Psoas muscle (tissue), 8 donors: Measurements from ENCODE around the gene HEPH. TPM values are rescaled to one million over a fixed set of nuclear protein-coding genes. Genes with fewer than 3 reads are reported as not detected.
A peak's percentile ranks its signal among the peaks of the same experiment; 100 is the strongest.

Experiments used
- ATAC-seq, 4 donors: fragments of 200-7000 bp; cut with Tn5 transposase; one replicate each; pipeline ENCODE4 v1.9.1; 2020; ENCODE audit warnings: moderate library complexity in 3 of 4, mild to moderate bottlenecking in 2 of 4
- DNase-seq, 2 donors: peaks; one replicate each; pipeline ENCODE4 v3.0.0-alpha.2; 2020
- H3K27ac ChIP-seq: fragments of 200-600 bp; one replicate; pipeline ENCODE4 v1.8.0; 2022
- H3K27me3 ChIP-seq, 3 donors: fragments of 200-600 bp in 1 of 3; one replicate each; pipeline versions ENCODE4 v1.6.1 to v1.8.0; 2013 to 2022; ENCODE audit warnings: low read length in 2 of 3, mild to moderate bottlenecking in 2 of 3, moderate library complexity in 1 of 3; ENCODE audit not compliant: insufficient read depth in 3 of 3
- H3K36me3 ChIP-seq, 2 donors: fragments of 200-600 bp in 1 of 2; one replicate each; pipeline versions ENCODE4 v1.6.1 to v1.8.0; 2013 to 2022; ENCODE audit warnings: low read depth in 1 of 2, mild to moderate bottlenecking in 1 of 2, moderate library complexity in 1 of 2; ENCODE audit not compliant: insufficient read depth in 1 of 2
- H3K4me1 ChIP-seq: fragments of 200-600 bp; one replicate; pipeline ENCODE4 v1.8.0; 2022
- H3K4me3 ChIP-seq: fragments of 200-600 bp; one replicate; pipeline ENCODE4 v1.8.0; 2022; ENCODE audit warnings: mild to moderate bottlenecking
- H3K9me3 ChIP-seq: fragments of 200-600 bp; one replicate; pipeline ENCODE4 v1.8.0; 2022
- WGBS, 3 donors: extraction: QIAGEN DNeasy Blood & Tissue Kit; methylation state at CpG; one replicate each; pipeline versions ENCODE4 v1.1.6 to v1.1.7; 2013; 5-methylcytosine and 5-hydroxymethylcytosine counted together
- intact Hi-C, 2 donors: fragments of 100-400 bp; cut with DNase I; formaldehyde crosslinking; loops; one replicate each; pipeline versions ENCODE4 v1.11.0 to v1.14.2; 2022
- polyA plus RNA-seq, 3 donors: library from polyadenylated mRNA; stranded (reverse); fragments of 200-250 nt; gene quantifications; one replicate each; pipeline ENCODE4 v1.2.3, GENCODE V29; 2013
- total RNA-seq, 4 donors: library from RNA; stranded (reverse); fragmentation: NEBNext Ultra II Directional in 2 of 4; extraction: Animal tissue kit (Norgen Biotek cat#: 25700) in 2 of 4; gene quantifications; one replicate each; pipeline versions ENCODE4 v1.2.1 to v1.2.4, GENCODE V29; 2021 to 2023
- TF ChIP-seq, protein P1 (sequence below): fragments of 200-600 bp; IDR thresholded peaks from one replicate; pipeline ENCODE4 v1.8.0; 2022; ENCODE audit warnings: antibody characterized with exemption
- donor health status: healthy with polysubstance abuse.
- donor health status: DM: no; HTN: no; CAD: no; lungs with moderate emphysema.
- donor health status: Bipolar disorder and iron deficiency.
- donor health status: healthy.
- donor health status: DM: yes; HTN: yes; CAD: no.
- donor health status: DM: no; HTN: no; CAD: no.
- donor health status: DM: no; HTN: no; CAD: no.
- donor health status: DM: yes; HTN: yes; CAD: no.

The HEPH gene
- total and polyA plus RNA-seq, 7 donors: 0.19 to 1.6 (median 0.34) TPM

GRCh38 chrX:66163447-66163846, 600 bp upstream of the HEPH start:
- Histone ChIP-seq H3K4me1 (no peaks in the 10 kb centered on the region), H3K9me3 (no peaks in the 10 kb centered on the region), H3K36me3 (no peaks in the 10 kb centered on the region), H3K4me3 (no peak overlapping the region), H3K27ac (no peak overlapping the region), H3K27me3 (peaks cover 0 to 15% (median 0%) of the 10 kb centered on the region in 3 donors)
- no peak for DNase-seq
- intact Hi-C loops: no loop called here
- TF ChIP-seq, protein P1, sequence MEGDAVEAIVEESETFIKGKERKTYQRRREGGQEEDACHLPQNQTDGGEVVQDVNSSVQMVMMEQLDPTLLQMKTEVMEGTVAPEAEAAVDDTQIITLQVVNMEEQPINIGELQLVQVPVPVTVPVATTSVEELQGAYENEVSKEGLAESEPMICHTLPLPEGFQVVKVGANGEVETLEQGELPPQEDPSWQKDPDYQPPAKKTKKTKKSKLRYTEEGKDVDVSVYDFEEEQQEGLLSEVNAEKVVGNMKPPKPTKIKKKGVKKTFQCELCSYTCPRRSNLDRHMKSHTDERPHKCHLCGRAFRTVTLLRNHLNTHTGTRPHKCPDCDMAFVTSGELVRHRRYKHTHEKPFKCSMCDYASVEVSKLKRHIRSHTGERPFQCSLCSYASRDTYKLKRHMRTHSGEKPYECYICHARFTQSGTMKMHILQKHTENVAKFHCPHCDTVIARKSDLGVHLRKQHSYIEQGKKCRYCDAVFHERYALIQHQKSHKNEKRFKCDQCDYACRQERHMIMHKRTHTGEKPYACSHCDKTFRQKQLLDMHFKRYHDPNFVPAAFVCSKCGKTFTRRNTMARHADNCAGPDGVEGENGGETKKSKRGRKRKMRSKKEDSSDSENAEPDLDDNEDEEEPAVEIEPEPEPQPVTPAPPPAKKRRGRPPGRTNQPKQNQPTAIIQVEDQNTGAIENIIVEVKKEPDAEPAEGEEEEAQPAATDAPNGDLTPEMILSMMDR: no peak
- 57 to 87% (median 60%) methylated on average over 1 of the region's 1 CpG for WGBS, 3 donors
- no peak for ATAC-seq

DNA sequence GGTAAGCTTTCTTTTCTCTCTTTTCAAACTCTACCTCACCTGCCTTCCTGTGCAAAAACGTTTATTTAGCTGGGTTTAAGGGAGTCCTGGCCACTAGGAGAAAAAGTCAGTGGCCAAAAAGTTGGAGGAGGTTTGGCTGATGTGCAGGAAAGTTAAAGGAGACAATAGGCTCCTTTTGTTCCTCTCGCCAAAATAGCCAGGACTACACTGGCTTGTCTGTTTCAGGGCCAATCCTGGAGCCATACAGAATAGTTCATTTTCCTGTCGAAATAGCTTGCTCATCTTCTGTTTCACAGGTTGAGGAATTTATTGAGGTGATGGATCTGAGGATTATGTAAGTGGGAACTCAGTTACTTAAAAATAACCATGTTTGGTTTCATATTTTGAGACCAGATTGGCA, 423 bp downstream of the HEPH start:
- TF ChIP-seq, protein P1: no peak
- intact Hi-C loops: no loop called here
- no peaks in the 10 kb centered on the region for H3K36me3 ChIP-seq
- H3K4me1 ChIP-seq: no peaks in the 10 kb centered on the region
- H3K9me3 ChIP-seq: no peaks in the 10 kb centered on the region
- H3K27ac ChIP-seq: no peak overlapping the region
- ATAC-seq (no peak), DNase-seq (no peak)
- peaks cover 0 to 15% (median 0%) of the 10 kb centered on the region in 3 donors for H3K27me3 ChIP-seq
- peak overlapping the region; percentile 22 for H3K4me3 ChIP-seq
- 12 to 14% (median 12%) methylated on average over 3 of the region's 3 CpGs for WGBS, 3 donors

DNA sequence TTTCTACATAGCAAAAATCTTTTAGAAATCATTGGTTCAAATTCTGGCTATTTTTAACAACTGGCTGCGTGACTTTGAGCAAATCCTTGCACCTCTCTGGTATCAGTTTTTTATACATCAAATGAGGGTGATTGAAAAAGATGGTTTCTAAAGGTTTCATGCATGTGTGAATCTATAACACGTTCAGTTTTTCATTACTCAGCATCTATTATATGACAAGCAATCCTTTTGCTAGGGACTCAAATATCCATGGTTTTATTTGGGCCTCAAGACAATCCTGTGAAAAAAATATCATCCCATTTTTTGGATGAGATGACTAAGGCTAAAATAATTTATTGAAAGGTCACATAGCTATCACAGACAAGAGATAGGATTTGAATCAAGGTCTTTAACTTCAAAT, 884 bp downstream of the HEPH start:
- no peaks in the 10 kb centered on the region for H3K36me3 ChIP-seq
- H3K9me3 ChIP-seq: no peaks in the 10 kb centered on the region
- H3K4me3 ChIP-seq: no peak overlapping the region
- DNase-seq: no peak
- peaks cover 0 to 15% (median 0%) of the 10 kb centered on the region in 3 donors for H3K27me3 ChIP-seq
- intact Hi-C loops: no loop called here
- no peak for ATAC-seq
- H3K4me1 ChIP-seq: no peaks in the 10 kb centered on the region
- 23 to 34% (median 23%) methylated on average over 2 of the region's 2 CpGs for WGBS, 3 donors
- H3K27ac ChIP-seq: no peak overlapping the region
- TF ChIP-seq, protein P1: no peak

DNA sequence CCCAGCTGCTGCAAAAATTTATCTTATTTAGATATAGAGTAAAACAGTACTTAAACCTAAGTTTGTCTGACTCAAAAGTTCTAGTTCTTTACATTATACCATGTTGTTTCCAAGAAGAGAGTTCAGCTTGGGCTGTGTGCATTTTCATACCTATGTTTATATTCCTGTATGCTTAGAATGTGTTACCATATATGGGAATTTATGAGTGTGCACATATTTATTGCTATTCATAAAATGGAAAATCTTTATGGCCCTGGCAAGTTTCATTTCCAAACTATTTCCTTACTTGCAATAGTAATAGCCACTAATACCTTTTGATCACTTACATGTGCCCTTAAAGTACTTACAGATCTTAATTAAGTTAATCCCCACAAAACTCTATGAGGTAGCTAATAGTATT, 2.6 kb downstream of the HEPH start:
- intact Hi-C loops: no loop called here
- no peak overlapping the region for H3K4me3 ChIP-seq
- H3K9me3 ChIP-seq: no peaks in the 10 kb centered on the region
- no peak for DNase-seq
- peaks cover 0 to 16% (median 0%) of the 10 kb centered on the region in 3 donors for H3K27me3 ChIP-seq
- ATAC-seq: no peak
- TF ChIP-seq, protein P1: no peak
- H3K36me3 ChIP-seq: no peaks in the 10 kb centered on the region
- H3K27ac ChIP-seq: no peak overlapping the region
- no peaks in the 10 kb centered on the region for H3K4me1 ChIP-seq

GRCh38 chrX:66167431-66167830, 3.4 kb downstream of the HEPH start:
- no peaks in the 10 kb centered on the region for H3K4me1 ChIP-seq
- DNase-seq (no peak), ATAC-seq (no peak)
- peaks cover 0 to 14% (median 0%) of the 10 kb centered on the region in 3 donors for H3K27me3 ChIP-seq
- WGBS, 3 donors: 69 to 84% (median 70%) methylated on average over 2 of the region's 2 CpGs
- H3K4me3 ChIP-seq: no peak overlapping the region
- intact Hi-C loops: no loop called here
- H3K36me3 ChIP-seq: no peaks in the 10 kb centered on the region
- H3K27ac ChIP-seq: no peak overlapping the region
- TF ChIP-seq, protein P1: no peak
- no peaks in the 10 kb centered on the region for H3K9me3 ChIP-seq
